WTC11 (cell line): Measurements from ENCODE around the gene RMC1. TPM values are rescaled to one million over a fixed set of nuclear protein-coding genes. Genes with fewer than 3 reads are reported as not detected.

ENCODE experiments used
- ATAC-seq: fragments of 200-7000 bp; cut with Tn5 transposase; 2 replicates; pipeline ENCODE4 v1.10.0; 2021; ENCODE audit warnings: mild to moderate bottlenecking, moderate library complexity
- CTCF ChIA-PET: fragments of 300-600 bp; sonication (Branson Sonifier 250); formaldehyde crosslinking; loops from one replicate; lab custom pipeline; 2021; ENCODE audit warnings: antibody characterized with exemption; lab: Charles Lee
- POLR2A ChIA-PET: fragments of 350-600 bp; sonication (Branson Sonifier 250); formaldehyde crosslinking; loops from one replicate; lab custom pipeline; 2021; ENCODE audit warnings: antibody characterized with exemption; lab: Charles Lee
- DNase-seq: peaks from one replicate; pipeline ENCODE4 v3.0.0; 2021; ENCODE audit warnings: low spot score
- H3K27ac Mint-ChIP-seq: 2 replicates; pipeline ENCODE4 v1.8.0; 2021; ENCODE audit warnings: mixed read lengths
- H3K27me3 Mint-ChIP-seq: 2 replicates; pipeline ENCODE4 v1.8.0; 2021; ENCODE audit warnings: low read depth, mild to moderate bottlenecking, moderate library complexity, mixed read lengths
- H3K36me3 Mint-ChIP-seq: 2 replicates; pipeline ENCODE4 v1.8.0; 2021; ENCODE audit warnings: mixed read lengths
- H3K4me1 Mint-ChIP-seq: 2 replicates; pipeline ENCODE4 v1.8.0; 2022; ENCODE audit warnings: mixed read lengths
- H3K4me3 Mint-ChIP-seq: 2 replicates; pipeline ENCODE4 v1.8.0; 2021; ENCODE audit warnings: mild to moderate bottlenecking, moderate library complexity, mixed read lengths
- H3K9me3 Mint-ChIP-seq: 2 replicates; pipeline ENCODE4 v1.8.0; 2021; ENCODE audit warnings: mixed read lengths
- KAT7 ChIP-seq: sonication (generic); formaldehyde crosslinking; IDR thresholded peaks from 2 replicates; pipeline ENCODE4 v1.8.1; 2023; ENCODE audit warnings: missing genetic modification reagents, mild to moderate bottlenecking, borderline replicate concordance
- NFE2L1 ChIP-seq: sonication (generic); formaldehyde crosslinking; IDR thresholded peaks from 2 replicates; pipeline ENCODE4 v1.8.1; 2023; ENCODE audit warnings: missing genetic modification reagents
- NR3C1 ChIP-seq: sonication (generic); formaldehyde crosslinking; conservative IDR thresholded peaks from 2 replicates; pipeline ENCODE4 v1.8.1; 2023; ENCODE audit warnings: low read depth, mild to moderate bottlenecking, missing genetic modification reagents
- RORB ChIP-seq: fragments of 250-450 bp; sonication (Bioruptor Pico); IDR thresholded peaks from 2 replicates; pipeline ENCODE4 v1.9.0; 2021; ENCODE audit warnings: mild to moderate bottlenecking
- SMAD3 ChIP-seq: sonication (generic); formaldehyde crosslinking; IDR thresholded peaks from 2 replicates; pipeline ENCODE4 v1.8.0; 2022; ENCODE audit warnings: missing genetic modification reagents, mild to moderate bottlenecking, borderline replicate concordance
- SMAD4 ChIP-seq: sonication (generic); formaldehyde crosslinking; IDR thresholded peaks from 2 replicates; pipeline ENCODE4 v1.8.0; 2022; ENCODE audit warnings: mild to moderate bottlenecking, missing genetic modification reagents
- SP1 ChIP-seq: sonication (generic); formaldehyde crosslinking; conservative IDR thresholded peaks from 2 replicates; pipeline ENCODE4 v1.8.1; 2022; ENCODE audit warnings: missing genetic modification reagents
- ZNF219 ChIP-seq: sonication (generic); formaldehyde crosslinking; IDR thresholded peaks from 2 replicates; pipeline ENCODE4 v1.8.0; 2023; ENCODE audit warnings: missing genetic modification reagents, mild to moderate bottlenecking, borderline replicate concordance
- ZNF317 ChIP-seq: sonication (generic); formaldehyde crosslinking; IDR thresholded peaks from 2 replicates; pipeline ENCODE4 v1.8.1; 2023; ENCODE audit warnings: low read depth, mild to moderate bottlenecking, moderate library complexity, missing genetic modification reagents, borderline replicate concordance
- ZNF423 ChIP-seq: fragments of 250-450 bp; sonication (Bioruptor Pico); IDR thresholded peaks from 2 replicates; pipeline ENCODE4 v2.1.2; 2022; ENCODE audit warnings: mild to moderate bottlenecking, moderate library complexity
- total RNA-seq: library from RNA; stranded (reverse); gene quantifications from 3 replicates; pipeline ENCODE4 v1.2.3, GENCODE V29; 2021
- TF ChIP-seq, protein P1 (sequence below): fragments of 250-450 bp; sonication (Bioruptor Pico); IDR thresholded peaks from 2 replicates; pipeline ENCODE4 v1.9.0; 2021; ENCODE audit warnings: mild to moderate bottlenecking
- TF ChIP-seq, protein P2 (sequence below): fragments of 200-600 bp; IDR thresholded peaks from 2 replicates; pipeline ENCODE4 v1.8.0; 2022; ENCODE audit warnings: antibody characterized with exemption
- TF ChIP-seq, protein P3 (sequence below): fragments of 250-450 bp; sonication (Bioruptor Pico); IDR thresholded peaks from 2 replicates; pipeline ENCODE4 v2.1.2; 2022; ENCODE audit warnings: mild to moderate bottlenecking, moderate library complexity
- TF ChIP-seq, protein P4 (sequence below): fragments of 250-450 bp; sonication (Bioruptor Pico); IDR thresholded peaks from 2 replicates; pipeline ENCODE4 v1.9.0; 2021; ENCODE audit warnings: mild to moderate bottlenecking
- TF ChIP-seq, protein P5 (sequence below): sonication (generic); formaldehyde crosslinking; IDR thresholded peaks from 2 replicates; pipeline ENCODE4 v1.8.0; 2023; ENCODE audit warnings: mild to moderate bottlenecking, missing genetic modification reagents
- TF ChIP-seq, protein P6 (sequence below): sonication (generic); formaldehyde crosslinking; IDR thresholded peaks from 2 replicates; pipeline ENCODE4 v1.8.1; 2023; ENCODE audit warnings: mild to moderate bottlenecking, missing genetic modification reagents
- TF ChIP-seq, protein P7 (sequence below): fragments of 250-450 bp; sonication (Bioruptor Pico); IDR thresholded peaks from 2 replicates; pipeline ENCODE4 v1.8.0; 2021; ENCODE audit warnings: mild to moderate bottlenecking
- TF ChIP-seq, protein P8 (sequence below): sonication (generic); formaldehyde crosslinking; IDR thresholded peaks from 2 replicates; pipeline ENCODE4 v1.8.0; 2023; ENCODE audit warnings: missing genetic modification reagents
- TF ChIP-seq, protein P9 (sequence below): sonication (generic); formaldehyde crosslinking; IDR thresholded peaks from 2 replicates; pipeline ENCODE4 v1.8.1; 2023; ENCODE audit warnings: mild to moderate bottlenecking, missing genetic modification reagents, moderate library complexity
- TF ChIP-seq, protein P10 (sequence below): sonication (generic); formaldehyde crosslinking; IDR thresholded peaks from 2 replicates; pipeline ENCODE4 v1.8.1; 2023; ENCODE audit warnings: mild to moderate bottlenecking, missing genetic modification reagents

Gene RMC1
- total RNA-seq, 1 experiment from 2014 or later, result 15.6 TPM

DNA sequence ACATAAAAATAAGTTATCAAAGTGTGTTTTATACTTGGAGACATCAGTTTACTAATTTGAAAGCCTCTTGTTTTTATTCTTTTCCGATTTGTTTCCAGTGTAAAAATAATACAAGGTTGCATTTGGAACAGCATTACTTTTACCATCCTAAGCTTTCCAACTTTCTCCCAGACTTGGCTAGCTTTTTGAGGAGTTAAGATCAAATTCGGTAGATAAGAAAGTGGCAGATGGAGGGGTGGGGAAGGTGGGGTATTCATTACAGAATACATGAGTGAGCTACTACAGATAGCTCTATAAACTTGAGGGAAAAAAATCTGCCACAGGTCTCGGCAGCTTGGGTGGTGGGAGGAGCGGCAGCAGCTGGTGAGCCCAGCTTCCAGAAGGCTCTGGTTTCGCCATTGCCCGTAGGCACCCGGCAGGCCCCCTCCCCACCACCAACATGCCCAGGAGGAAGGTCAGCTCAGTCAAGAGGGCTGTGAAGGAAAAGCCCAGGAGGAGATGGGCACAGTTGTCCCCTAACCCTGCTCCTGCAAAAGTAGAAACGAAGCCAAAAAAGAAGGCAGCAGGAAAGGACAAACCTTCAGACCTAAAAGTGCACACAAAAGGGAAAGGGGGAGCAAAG lies 18.6 kb upstream of the RMC1 start:
- Mint-ChIP-seq H3K9me3 (no peaks in the 10 kb centered on the region), H3K4me1 (peaks cover 18% of the 10 kb centered on the region), H3K36me3 (peaks cover 16% of the 10 kb centered on the region), H3K27ac (no peak overlapping the region), H3K27me3 (no peaks in the 10 kb centered on the region), H3K4me3 (no peak overlapping the region)
- DNase-seq (no peak), ATAC-seq (no peak)
- ChIA-PET POLR2A (no interaction called here), CTCF (interaction anchor here (0.9 to 3.0 kb wide), 4 partner anchors 10 to 31 kb away, joined by 3 to 34 read pairs (median 5); partner anchors contain the start of gene RMC1)
- TF ChIP-seq, protein P1, sequence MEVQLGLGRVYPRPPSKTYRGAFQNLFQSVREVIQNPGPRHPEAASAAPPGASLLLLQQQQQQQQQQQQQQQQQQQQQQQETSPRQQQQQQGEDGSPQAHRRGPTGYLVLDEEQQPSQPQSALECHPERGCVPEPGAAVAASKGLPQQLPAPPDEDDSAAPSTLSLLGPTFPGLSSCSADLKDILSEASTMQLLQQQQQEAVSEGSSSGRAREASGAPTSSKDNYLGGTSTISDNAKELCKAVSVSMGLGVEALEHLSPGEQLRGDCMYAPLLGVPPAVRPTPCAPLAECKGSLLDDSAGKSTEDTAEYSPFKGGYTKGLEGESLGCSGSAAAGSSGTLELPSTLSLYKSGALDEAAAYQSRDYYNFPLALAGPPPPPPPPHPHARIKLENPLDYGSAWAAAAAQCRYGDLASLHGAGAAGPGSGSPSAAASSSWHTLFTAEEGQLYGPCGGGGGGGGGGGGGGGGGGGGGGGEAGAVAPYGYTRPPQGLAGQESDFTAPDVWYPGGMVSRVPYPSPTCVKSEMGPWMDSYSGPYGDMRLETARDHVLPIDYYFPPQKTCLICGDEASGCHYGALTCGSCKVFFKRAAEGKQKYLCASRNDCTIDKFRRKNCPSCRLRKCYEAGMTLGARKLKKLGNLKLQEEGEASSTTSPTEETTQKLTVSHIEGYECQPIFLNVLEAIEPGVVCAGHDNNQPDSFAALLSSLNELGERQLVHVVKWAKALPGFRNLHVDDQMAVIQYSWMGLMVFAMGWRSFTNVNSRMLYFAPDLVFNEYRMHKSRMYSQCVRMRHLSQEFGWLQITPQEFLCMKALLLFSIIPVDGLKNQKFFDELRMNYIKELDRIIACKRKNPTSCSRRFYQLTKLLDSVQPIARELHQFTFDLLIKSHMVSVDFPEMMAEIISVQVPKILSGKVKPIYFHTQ (CRISPR knock-in tag), result no peak
- TF ChIP-seq, protein P2, sequence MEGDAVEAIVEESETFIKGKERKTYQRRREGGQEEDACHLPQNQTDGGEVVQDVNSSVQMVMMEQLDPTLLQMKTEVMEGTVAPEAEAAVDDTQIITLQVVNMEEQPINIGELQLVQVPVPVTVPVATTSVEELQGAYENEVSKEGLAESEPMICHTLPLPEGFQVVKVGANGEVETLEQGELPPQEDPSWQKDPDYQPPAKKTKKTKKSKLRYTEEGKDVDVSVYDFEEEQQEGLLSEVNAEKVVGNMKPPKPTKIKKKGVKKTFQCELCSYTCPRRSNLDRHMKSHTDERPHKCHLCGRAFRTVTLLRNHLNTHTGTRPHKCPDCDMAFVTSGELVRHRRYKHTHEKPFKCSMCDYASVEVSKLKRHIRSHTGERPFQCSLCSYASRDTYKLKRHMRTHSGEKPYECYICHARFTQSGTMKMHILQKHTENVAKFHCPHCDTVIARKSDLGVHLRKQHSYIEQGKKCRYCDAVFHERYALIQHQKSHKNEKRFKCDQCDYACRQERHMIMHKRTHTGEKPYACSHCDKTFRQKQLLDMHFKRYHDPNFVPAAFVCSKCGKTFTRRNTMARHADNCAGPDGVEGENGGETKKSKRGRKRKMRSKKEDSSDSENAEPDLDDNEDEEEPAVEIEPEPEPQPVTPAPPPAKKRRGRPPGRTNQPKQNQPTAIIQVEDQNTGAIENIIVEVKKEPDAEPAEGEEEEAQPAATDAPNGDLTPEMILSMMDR, result no peak
- TF ChIP-seq NFE2L1 (CRISPR knock-in tag), result no peak
- no peak for TF ChIP-seq ZNF219 (CRISPR knock-in tag)
- TF ChIP-seq ZNF423 (CRISPR knock-in tag), result no peak
- TF ChIP-seq ZNF317 (CRISPR knock-in tag), result no peak
- no peak for TF ChIP-seq SMAD4 (CRISPR knock-in tag)
- no peak for TF ChIP-seq SP1 (CRISPR knock-in tag)
- TF ChIP-seq, protein P3, sequence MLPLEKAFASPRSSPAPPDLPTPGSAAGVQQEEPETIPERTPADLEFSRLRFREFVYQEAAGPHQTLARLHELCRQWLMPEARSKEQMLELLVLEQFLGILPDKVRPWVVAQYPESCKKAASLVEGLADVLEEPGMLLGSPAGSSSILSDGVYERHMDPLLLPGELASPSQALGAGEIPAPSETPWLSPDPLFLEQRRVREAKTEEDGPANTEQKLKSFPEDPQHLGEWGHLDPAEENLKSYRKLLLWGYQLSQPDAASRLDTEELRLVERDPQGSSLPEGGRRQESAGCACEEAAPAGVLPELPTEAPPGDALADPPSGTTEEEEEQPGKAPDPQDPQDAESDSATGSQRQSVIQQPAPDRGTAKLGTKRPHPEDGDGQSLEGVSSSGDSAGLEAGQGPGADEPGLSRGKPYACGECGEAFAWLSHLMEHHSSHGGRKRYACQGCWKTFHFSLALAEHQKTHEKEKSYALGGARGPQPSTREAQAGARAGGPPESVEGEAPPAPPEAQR (CRISPR knock-in tag), result no peak
- no peak for TF ChIP-seq RORB (CRISPR knock-in tag)
- TF ChIP-seq, protein P4, sequence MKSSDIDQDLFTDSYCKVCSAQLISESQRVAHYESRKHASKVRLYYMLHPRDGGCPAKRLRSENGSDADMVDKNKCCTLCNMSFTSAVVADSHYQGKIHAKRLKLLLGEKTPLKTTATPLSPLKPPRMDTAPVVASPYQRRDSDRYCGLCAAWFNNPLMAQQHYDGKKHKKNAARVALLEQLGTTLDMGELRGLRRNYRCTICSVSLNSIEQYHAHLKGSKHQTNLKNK (CRISPR knock-in tag), result no peak
- TF ChIP-seq, protein P5, sequence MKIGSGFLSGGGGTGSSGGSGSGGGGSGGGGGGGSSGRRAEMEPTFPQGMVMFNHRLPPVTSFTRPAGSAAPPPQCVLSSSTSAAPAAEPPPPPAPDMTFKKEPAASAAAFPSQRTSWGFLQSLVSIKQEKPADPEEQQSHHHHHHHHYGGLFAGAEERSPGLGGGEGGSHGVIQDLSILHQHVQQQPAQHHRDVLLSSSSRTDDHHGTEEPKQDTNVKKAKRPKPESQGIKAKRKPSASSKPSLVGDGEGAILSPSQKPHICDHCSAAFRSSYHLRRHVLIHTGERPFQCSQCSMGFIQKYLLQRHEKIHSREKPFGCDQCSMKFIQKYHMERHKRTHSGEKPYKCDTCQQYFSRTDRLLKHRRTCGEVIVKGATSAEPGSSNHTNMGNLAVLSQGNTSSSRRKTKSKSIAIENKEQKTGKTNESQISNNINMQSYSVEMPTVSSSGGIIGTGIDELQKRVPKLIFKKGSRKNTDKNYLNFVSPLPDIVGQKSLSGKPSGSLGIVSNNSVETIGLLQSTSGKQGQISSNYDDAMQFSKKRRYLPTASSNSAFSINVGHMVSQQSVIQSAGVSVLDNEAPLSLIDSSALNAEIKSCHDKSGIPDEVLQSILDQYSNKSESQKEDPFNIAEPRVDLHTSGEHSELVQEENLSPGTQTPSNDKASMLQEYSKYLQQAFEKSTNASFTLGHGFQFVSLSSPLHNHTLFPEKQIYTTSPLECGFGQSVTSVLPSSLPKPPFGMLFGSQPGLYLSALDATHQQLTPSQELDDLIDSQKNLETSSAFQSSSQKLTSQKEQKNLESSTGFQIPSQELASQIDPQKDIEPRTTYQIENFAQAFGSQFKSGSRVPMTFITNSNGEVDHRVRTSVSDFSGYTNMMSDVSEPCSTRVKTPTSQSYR (CRISPR knock-in tag), result no peak
- no peak for TF ChIP-seq SMAD3 (CRISPR knock-in tag)
- TF ChIP-seq, protein P6, sequence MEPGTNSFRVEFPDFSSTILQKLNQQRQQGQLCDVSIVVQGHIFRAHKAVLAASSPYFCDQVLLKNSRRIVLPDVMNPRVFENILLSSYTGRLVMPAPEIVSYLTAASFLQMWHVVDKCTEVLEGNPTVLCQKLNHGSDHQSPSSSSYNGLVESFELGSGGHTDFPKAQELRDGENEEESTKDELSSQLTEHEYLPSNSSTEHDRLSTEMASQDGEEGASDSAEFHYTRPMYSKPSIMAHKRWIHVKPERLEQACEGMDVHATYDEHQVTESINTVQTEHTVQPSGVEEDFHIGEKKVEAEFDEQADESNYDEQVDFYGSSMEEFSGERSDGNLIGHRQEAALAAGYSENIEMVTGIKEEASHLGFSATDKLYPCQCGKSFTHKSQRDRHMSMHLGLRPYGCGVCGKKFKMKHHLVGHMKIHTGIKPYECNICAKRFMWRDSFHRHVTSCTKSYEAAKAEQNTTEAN (CRISPR knock-in tag), result no peak
- TF ChIP-seq, protein P7, sequence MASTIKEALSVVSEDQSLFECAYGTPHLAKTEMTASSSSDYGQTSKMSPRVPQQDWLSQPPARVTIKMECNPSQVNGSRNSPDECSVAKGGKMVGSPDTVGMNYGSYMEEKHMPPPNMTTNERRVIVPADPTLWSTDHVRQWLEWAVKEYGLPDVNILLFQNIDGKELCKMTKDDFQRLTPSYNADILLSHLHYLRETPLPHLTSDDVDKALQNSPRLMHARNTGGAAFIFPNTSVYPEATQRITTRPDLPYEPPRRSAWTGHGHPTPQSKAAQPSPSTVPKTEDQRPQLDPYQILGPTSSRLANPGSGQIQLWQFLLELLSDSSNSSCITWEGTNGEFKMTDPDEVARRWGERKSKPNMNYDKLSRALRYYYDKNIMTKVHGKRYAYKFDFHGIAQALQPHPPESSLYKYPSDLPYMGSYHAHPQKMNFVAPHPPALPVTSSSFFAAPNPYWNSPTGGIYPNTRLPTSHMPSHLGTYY (CRISPR knock-in tag), result no peak
- TF ChIP-seq, protein P8, sequence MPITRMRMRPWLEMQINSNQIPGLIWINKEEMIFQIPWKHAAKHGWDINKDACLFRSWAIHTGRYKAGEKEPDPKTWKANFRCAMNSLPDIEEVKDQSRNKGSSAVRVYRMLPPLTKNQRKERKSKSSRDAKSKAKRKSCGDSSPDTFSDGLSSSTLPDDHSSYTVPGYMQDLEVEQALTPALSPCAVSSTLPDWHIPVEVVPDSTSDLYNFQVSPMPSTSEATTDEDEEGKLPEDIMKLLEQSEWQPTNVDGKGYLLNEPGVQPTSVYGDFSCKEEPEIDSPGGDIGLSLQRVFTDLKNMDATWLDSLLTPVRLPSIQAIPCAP (CRISPR knock-in tag), result no peak
- TF ChIP-seq NR3C1 (CRISPR knock-in tag), result no peak
- TF ChIP-seq, protein P9, sequence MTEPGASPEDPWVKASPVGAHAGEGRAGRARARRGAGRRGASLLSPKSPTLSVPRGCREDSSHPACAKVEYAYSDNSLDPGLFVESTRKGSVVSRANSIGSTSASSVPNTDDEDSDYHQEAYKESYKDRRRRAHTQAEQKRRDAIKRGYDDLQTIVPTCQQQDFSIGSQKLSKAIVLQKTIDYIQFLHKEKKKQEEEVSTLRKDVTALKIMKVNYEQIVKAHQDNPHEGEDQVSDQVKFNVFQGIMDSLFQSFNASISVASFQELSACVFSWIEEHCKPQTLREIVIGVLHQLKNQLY, result no peak
- TF ChIP-seq, protein P10, sequence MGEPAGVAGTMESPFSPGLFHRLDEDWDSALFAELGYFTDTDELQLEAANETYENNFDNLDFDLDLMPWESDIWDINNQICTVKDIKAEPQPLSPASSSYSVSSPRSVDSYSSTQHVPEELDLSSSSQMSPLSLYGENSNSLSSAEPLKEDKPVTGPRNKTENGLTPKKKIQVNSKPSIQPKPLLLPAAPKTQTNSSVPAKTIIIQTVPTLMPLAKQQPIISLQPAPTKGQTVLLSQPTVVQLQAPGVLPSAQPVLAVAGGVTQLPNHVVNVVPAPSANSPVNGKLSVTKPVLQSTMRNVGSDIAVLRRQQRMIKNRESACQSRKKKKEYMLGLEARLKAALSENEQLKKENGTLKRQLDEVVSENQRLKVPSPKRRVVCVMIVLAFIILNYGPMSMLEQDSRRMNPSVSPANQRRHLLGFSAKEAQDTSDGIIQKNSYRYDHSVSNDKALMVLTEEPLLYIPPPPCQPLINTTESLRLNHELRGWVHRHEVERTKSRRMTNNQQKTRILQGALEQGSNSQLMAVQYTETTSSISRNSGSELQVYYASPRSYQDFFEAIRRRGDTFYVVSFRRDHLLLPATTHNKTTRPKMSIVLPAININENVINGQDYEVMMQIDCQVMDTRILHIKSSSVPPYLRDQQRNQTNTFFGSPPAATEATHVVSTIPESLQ, result no peak
- no peak for TF ChIP-seq KAT7 (CRISPR knock-in tag)
